ENCODE results near the gene MXRA8.

Gene MXRA8

GRCh38 chr1:1366699-1367066 lies 8.3 kb upstream of the MXRA8 start:
- DNase-seq (ENCODE audit: low read depth): no peak

- no peak for DNase-seq (ENCODE audit: low read depth)
These were observed 7.7 kb upstream of the MXRA8 start for GRCh38 chr1:1365875-1366698.

- no peak for DNase-seq (ENCODE audit: low read depth)
These were observed 5.9 kb upstream of the MXRA8 start for GRCh38 chr1:1364266-1364665.

GRCh38 chr1:1361982-1362423 lies 3.6 kb upstream of the MXRA8 start:
- DNase-seq (ENCODE audit: low read depth): no peak

GRCh38 chr1:1361233-1361981 lies 3.1 kb upstream of the MXRA8 start:
- DNase-seq (ENCODE audit: low read depth): no peak

- DNase-seq (ENCODE audit: low read depth): no peak
These were observed 2.3 kb upstream of the MXRA8 start for GRCh38 chr1:1360506-1361169.

GRCh38 chr1:1359664-1360468 lies 1.5 kb upstream of the MXRA8 start:
- no peak for DNase-seq (ENCODE audit: low read depth)

GRCh38 chr1:1359308-1359663 lies 931 bp upstream of the MXRA8 start:
- DNase-seq (ENCODE audit: low read depth): no peak

GRCh38 chr1:1357871-1358432 lies 403 bp downstream of the MXRA8 start:
- no peak for DNase-seq (ENCODE audit: low read depth)

GRCh38 chr1:1356796-1357401 lies 1.5 kb downstream of the MXRA8 start:
- no peak for DNase-seq (ENCODE audit: low read depth)

- DNase-seq (ENCODE audit: low read depth): no peak
These were observed 2.1 kb downstream of the MXRA8 start for GRCh38 chr1:1356166-1356795.

- DNase-seq (ENCODE audit: low read depth): no peak
These were observed 2.9 kb downstream of the MXRA8 start for GRCh38 chr1:1355416-1355815.

GRCh38 chr1:1354271-1355247 lies 3.8 kb downstream of the MXRA8 start:
- DNase-seq (ENCODE audit: low read depth): no peak

GRCh38 chr1:1353389-1354151 lies 4.8 kb downstream of the MXRA8 start:
- no peak for DNase-seq (ENCODE audit: low read depth)

- DNase-seq (ENCODE audit: low read depth): no peak
These were observed 5.5 kb downstream of the MXRA8 start for GRCh38 chr1:1352786-1353388.

GRCh38 chr1:1351511-1352427 lies 6.6 kb downstream of the MXRA8 start:
- DNase-seq (ENCODE audit: low read depth): no peak

- DNase-seq (ENCODE audit: low read depth): peak; percentile 53
These were observed 8.9 kb downstream of the MXRA8 start, which contains the start of gene DVL1 for GRCh38 chr1:1349256-1350012. Gene DVL1, minus strand, starts transcription at chr1:1349418. Its CDS starts 353 bp downstream, at chr1:1349065.
